DMS79 (cell line): ENCODE results near the gene HIF3A.

Source experiments
- DNase-seq: peaks from one replicate; lab custom pipeline; 2025; lab: John Stamatoyannopoulos, UW

Gene HIF3A

GRCh38 chr19:46330319-46330918 lies 33.6 kb downstream of the HIF3A start:
- no peak for DNase-seq

- DNase-seq = no peak
These were observed 40.6 kb downstream of the HIF3A start for GRCh38 chr19:46337487-46337886.

- DNase-seq = no peak
These were observed 42.6 kb downstream of the HIF3A start for GRCh38 chr19:46339446-46339845.

- DNase-seq = no peak
These were observed 43.3 kb downstream of the HIF3A start for GRCh38 chr19:46340051-46340659.

GRCh38 chr19:46341937-46342336 lies 45.1 kb downstream of the HIF3A start:
- DNase-seq = no peak

GRCh38 chr19:46344363-46344762 lies 47.5 kb downstream of the HIF3A start:
- no peak for DNase-seq

GRCh38 chr19:46345157-46345556 lies 48.3 kb downstream of the HIF3A start:
- no peak for DNase-seq

GRCh38 chr19:46346821-46347571 lies 50.2 kb downstream of the HIF3A start, which contains the start of gene PPP5C:
TSS of gene PPP5C (plus strand) at chr19:46347087. CDS start at chr19:46347097, 10 bp downstream.
- DNase-seq = peak; percentile 80

GRCh38 chr19:46347572-46347883 lies 50.7 kb downstream of the HIF3A start:
- DNase-seq = no peak

- no peak for DNase-seq
These were observed 51.1 kb downstream of the HIF3A start for GRCh38 chr19:46347985-46348384.

GRCh38 chr19:46349311-46349993 lies 52.6 kb downstream of the HIF3A start:
- no peak for DNase-seq

GRCh38 chr19:46350029-46350757 lies 53.4 kb downstream of the HIF3A start:
- peak; percentile 29 for DNase-seq

GRCh38 chr19:46350758-46351159 lies 53.9 kb downstream of the HIF3A start:
- no peak for DNase-seq

GRCh38 chr19:46351241-46352041 lies 54.6 kb downstream of the HIF3A start:
- peak; percentile 39 for DNase-seq

GRCh38 chr19:46353730-46354528 lies 57.1 kb downstream of the HIF3A start:
- no peak for DNase-seq

GRCh38 chr19:46355234-46356148 lies 58.6 kb downstream of the HIF3A start:
- DNase-seq = no peak

- DNase-seq = no peak
These were observed 59.6 kb downstream of the HIF3A start for GRCh38 chr19:46356149-46357055.
